ENCODE results near the gene CREB1.

The CREB1 gene

DNA sequence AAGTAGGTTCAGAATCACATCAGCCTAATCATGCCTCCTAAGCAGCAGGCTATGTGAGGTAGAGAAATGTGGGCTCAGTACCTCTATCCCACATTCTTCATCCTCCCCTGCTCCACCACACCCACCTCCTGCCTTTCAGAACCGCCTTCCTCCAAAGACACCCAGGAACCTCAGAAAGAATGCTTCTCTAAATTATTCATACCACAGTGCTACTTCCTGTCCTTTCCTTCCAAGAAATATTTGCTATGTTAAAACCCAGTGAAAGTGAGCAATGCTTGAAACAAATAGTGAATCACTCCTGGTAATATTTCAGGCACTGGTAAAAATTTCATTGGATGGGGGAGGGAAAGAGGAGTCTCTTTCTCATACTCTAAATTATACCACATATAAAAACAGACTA is 24.0 kb upstream of the CREB1 start:
- DNase-seq (ENCODE audit: insufficient read length) (no peak), FAIRE-seq (no peak)
- TF ChIP-seq POLR2AphosphoS5 (IDR thresholded peaks at IDR 0.05; ENCODE audit: low read depth, low read length) (no peak), TAF1 (IDR thresholded peaks at IDR 0.05; ENCODE audit: borderline replicate concordance, low read depth, low read length) (no peak), POLR2A (IDR thresholded peaks at IDR 0.05; ENCODE audit: low read depth, low read length) (no peak)

DNA sequence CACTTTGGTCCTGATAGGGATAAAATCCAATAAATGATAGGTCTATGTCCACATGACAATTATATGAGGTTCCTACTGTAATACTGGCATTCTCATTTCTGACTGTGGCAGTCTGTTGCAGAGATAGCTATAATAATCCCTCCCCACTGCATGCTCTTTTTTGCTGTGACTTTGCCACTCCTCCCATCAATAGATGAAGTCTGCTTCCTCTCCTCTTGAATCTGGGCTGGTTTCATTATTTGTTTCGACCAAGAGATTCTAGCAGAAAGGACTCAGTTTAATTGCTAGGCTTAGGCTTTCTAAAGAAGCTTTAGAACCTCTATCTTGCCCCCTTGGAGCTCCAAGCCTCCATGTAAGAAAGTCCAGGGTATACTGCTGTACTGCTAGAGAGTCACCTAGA is 23.3 kb upstream of the CREB1 start:
- TF ChIP-seq POLR2A (IDR thresholded peaks at IDR 0.05; ENCODE audit: low read depth, low read length) = no peak
- no peak for TF ChIP-seq TAF1 (IDR thresholded peaks at IDR 0.05; ENCODE audit: borderline replicate concordance, low read depth, low read length)
- TF ChIP-seq POLR2AphosphoS5 (IDR thresholded peaks at IDR 0.05; ENCODE audit: low read depth, low read length) = no peak
- no peak for FAIRE-seq
- no peak for DNase-seq (ENCODE audit: insufficient read length)

DNA sequence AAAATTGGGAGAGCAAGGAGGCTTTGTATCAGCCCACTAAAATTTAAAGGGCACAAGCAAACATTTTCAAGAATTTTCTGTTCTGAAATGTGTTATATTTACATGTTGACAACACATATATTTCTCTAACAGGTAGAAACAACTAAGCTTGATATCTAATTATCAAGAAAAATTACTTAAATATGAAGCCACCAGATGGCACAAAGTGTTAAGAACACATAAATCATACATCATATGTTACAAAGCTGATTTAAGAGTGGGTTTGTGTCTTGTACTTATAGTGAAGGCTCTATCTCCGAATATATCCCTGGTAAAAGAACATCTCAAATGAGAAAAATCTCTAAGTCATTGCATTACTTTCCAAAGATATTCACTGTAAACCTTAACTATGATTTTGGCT is 19.6 kb upstream of the CREB1 start:
- no peak for TF ChIP-seq POLR2A (IDR thresholded peaks at IDR 0.05; ENCODE audit: low read depth, low read length)
- TF ChIP-seq TAF1 (IDR thresholded peaks at IDR 0.05; ENCODE audit: borderline replicate concordance, low read depth, low read length) = no peak
- TF ChIP-seq POLR2AphosphoS5 (IDR thresholded peaks at IDR 0.05; ENCODE audit: low read depth, low read length) = no peak
- DNase-seq (ENCODE audit: insufficient read length) (no peak), FAIRE-seq (no peak)

- DNase-seq (ENCODE audit: insufficient read length) (no peak), FAIRE-seq (no peak)
- no peak for TF ChIP-seq POLR2A (IDR thresholded peaks at IDR 0.05; ENCODE audit: low read depth, low read length)
- TF ChIP-seq TAF1 (IDR thresholded peaks at IDR 0.05; ENCODE audit: borderline replicate concordance, low read depth, low read length) = no peak
- TF ChIP-seq POLR2AphosphoS5 (IDR thresholded peaks at IDR 0.05; ENCODE audit: low read depth, low read length) = no peak
Measured at GRCh38 chr2:207511851-207512250, 17.9 kb upstream of the CREB1 start.

DNA sequence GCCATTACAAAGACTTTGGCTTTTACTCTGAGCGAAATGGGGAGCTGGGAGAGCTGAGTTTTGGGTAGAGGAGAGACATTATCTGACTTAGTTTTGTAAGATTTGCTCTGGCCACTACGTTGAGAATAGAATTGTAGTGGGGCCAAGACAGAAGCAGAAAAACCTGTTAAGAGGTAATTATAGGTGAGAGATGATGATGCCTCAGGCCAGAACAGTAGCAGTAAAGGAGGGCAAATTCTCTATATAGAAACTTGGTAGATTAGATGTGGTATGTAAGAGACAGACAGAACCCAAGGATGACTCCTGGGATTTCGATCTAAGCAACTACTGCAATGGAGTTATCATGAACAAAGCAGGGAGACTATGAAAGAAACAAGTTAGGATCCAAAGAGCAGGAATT is 17.4 kb upstream of the CREB1 start:
- DNase-seq (ENCODE audit: insufficient read length) = no peak
- FAIRE-seq = no peak
- TF ChIP-seq TAF1 (IDR thresholded peaks at IDR 0.05; ENCODE audit: borderline replicate concordance, low read depth, low read length) (no peak), POLR2A (IDR thresholded peaks at IDR 0.05; ENCODE audit: low read depth, low read length) (no peak), POLR2AphosphoS5 (IDR thresholded peaks at IDR 0.05; ENCODE audit: low read depth, low read length) (no peak)

DNA sequence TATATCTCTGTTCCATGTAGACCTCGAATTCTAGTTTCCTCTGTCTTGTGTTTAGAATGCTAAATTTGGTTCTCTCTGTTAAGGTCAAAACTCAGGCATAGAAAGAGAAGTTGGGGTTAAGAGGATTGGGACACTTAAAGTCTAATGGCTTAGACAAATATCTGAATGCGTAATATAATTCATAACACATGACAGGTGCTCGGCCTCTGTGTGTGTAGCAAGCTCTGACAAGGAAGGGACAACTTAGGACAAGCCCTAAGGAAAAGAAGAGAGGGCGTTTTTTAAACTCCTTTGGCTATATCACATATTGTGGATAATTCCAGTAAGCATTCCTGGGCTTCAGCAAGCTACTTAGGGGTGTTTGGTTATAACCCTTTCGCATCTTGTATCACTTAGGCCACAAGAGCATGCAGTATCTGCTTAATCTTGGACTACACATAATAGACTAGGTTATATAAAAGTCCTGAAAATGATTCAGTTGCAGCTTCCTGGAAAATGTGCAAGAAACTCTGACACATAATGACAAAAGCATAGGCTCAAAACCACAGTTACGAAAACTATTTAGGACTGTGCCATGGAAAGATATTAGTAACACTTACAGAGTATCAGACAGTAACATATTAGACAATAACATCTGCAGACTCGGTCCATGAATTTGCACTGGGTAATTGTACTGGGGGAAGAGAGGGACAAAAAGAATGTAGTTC is 16.1 kb upstream of the CREB1 start:
- FAIRE-seq = no peak

GRCh38 chr2:207514451-207514850 is 15.3 kb upstream of the CREB1 start:
- TF ChIP-seq POLR2AphosphoS5 (IDR thresholded peaks at IDR 0.05; ENCODE audit: low read depth, low read length) = no peak
- TF ChIP-seq POLR2A (IDR thresholded peaks at IDR 0.05; ENCODE audit: low read depth, low read length) = no peak
- TF ChIP-seq TAF1 (IDR thresholded peaks at IDR 0.05; ENCODE audit: borderline replicate concordance, low read depth, low read length) = no peak
- no peak for DNase-seq (ENCODE audit: insufficient read length)
- FAIRE-seq = no peak

More for the DNA sequence above, 16.1 kb upstream of the CREB1 start:
- no peak for TF ChIP-seq POLR2A (IDR thresholded peaks at IDR 0.05; ENCODE audit: low read depth, low read length)
- TF ChIP-seq POLR2AphosphoS5 (IDR thresholded peaks at IDR 0.05; ENCODE audit: low read depth, low read length) = no peak
- TF ChIP-seq TAF1 (IDR thresholded peaks at IDR 0.05; ENCODE audit: borderline replicate concordance, low read depth, low read length) = no peak
- DNase-seq (ENCODE audit: insufficient read length) = no peak

DNA sequence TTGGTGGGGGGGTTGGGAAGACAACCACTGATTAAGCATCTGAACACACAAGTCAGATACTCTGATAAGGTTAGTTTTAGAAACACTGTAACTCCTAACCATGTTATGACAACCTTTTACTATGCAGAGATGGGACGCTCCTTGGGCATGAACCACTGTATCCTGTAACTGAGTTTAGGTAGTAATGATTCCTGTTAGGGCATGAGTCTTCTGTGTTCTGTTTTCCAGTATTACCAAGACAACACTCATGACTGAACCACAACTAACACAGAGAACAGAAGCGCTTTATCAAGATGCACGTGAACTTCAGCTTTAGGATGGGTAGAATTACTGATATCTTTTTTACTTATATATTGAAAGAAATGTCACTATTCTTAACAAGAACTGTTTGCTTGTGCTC is 14.1 kb upstream of the CREB1 start:
- DNase-seq (ENCODE audit: insufficient read length) = no peak
- TF ChIP-seq POLR2A (IDR thresholded peaks at IDR 0.05; ENCODE audit: low read depth, low read length) (no peak), POLR2AphosphoS5 (IDR thresholded peaks at IDR 0.05; ENCODE audit: low read depth, low read length) (no peak), TAF1 (IDR thresholded peaks at IDR 0.05; ENCODE audit: borderline replicate concordance, low read depth, low read length) (no peak)
- no peak for FAIRE-seq

DNA sequence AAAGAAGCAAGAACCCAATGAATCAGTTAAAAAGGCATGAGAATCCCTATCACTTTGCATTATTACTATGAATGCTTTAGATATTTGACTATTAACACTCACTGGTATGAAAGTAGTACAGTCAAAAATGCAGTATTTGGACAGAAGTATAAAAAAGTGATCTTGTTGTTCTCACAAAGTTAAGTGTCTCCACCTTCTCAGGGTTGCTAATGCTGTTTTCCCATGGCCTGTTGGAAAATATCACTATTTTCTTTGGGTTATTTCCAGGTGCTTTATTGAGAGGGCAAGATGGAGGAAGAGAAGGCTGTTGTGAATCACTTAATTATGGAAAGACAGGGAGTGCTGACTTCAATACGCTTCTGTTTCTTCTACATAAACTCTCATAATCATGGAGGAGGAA is 13.6 kb upstream of the CREB1 start:
- no peak for DNase-seq (ENCODE audit: insufficient read length)
- TF ChIP-seq POLR2A (IDR thresholded peaks at IDR 0.05; ENCODE audit: low read depth, low read length) (no peak), TAF1 (IDR thresholded peaks at IDR 0.05; ENCODE audit: borderline replicate concordance, low read depth, low read length) (no peak), POLR2AphosphoS5 (IDR thresholded peaks at IDR 0.05; ENCODE audit: low read depth, low read length) (no peak)
- no peak for FAIRE-seq

DNA sequence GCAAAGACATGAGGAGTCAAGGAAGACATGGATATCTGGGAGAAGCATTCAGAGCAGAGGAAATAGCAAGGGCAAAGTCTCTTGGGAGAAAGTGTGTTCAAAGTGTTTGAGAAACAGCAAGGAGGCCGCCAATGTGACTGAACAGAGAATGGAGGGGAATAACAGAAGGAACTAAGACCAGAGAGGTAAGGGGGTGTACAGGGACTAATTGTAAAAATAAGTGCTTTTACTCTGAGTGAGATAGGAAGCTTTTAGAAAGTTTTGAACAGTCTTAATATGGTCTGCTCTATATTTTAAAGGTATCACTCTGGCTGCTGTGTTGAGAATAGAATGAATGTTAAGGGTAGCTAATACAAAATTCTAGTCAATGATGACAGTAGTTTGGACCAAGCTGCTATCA is 6.8 kb upstream of the CREB1 start:
- TF ChIP-seq POLR2A (IDR thresholded peaks at IDR 0.05; ENCODE audit: low read depth, low read length) (no peak), TAF1 (IDR thresholded peaks at IDR 0.05; ENCODE audit: borderline replicate concordance, low read depth, low read length) (no peak)
- DNase-seq (ENCODE audit: insufficient read length) (no peak), FAIRE-seq (peak; percentile 64)

DNA sequence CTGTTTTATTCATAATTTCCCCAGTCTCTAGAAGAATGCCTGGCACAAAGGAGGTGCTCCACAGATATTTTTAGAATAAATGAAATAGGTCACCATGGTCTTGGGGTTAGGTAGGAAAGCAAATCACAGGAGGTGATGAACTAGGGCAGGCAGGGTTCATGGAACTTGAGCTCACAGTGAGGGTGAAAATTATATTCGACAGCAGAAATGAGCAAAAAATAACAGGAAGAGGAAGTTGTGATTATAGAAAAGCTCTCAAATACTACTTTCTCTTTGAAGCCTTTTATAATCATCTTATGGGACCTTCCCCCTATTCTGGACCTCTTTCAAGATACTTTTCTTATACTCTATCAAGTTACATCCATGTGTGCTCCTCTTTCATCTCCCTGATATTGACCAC is 4.5 kb upstream of the CREB1 start:
- TF ChIP-seq POLR2A (IDR thresholded peaks at IDR 0.05; ENCODE audit: low read depth, low read length) (no peak), TAF1 (IDR thresholded peaks at IDR 0.05; ENCODE audit: borderline replicate concordance, low read depth, low read length) (no peak), POLR2AphosphoS5 (IDR thresholded peaks at IDR 0.05; ENCODE audit: low read depth, low read length) (no peak)
- DNase-seq (ENCODE audit: insufficient read length) (no peak), FAIRE-seq (peak; percentile 70)

DNA sequence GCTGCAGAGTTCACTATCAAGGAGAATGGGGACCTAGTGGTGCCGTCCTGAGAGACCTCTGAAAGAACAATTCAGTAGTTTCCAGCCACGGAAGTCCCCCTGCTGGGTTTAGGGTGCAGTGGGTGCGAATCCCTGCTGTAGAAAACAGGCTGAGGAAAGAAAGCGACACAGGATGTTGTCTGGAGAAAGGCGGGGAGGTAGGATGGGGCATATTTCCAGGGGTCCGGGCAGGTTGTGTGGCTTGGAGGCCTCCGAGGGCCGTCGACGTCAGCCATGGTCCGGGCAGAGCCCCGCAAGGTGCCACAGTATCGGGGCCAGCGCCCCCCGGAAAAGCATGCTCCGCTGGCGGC is 807 bp upstream of the CREB1 start:
- no peak for DNase-seq (ENCODE audit: insufficient read length)
- peak; percentile 66; the same call in 1 of the 2 replicates for TF ChIP-seq POLR2AphosphoS5 (IDR thresholded peaks at IDR 0.05; ENCODE audit: low read depth, low read length)
- no peak; the same call in 1 of the 2 replicates for TF ChIP-seq POLR2A (IDR thresholded peaks at IDR 0.05; ENCODE audit: low read depth, low read length)
- no peak for TF ChIP-seq TAF1 (IDR thresholded peaks at IDR 0.05; ENCODE audit: borderline replicate concordance, low read depth, low read length)
- no peak for FAIRE-seq
